ENCODE measurements around the gene PBXIP1. TPM values are rescaled to one million over a fixed set of nuclear protein-coding genes. Genes with fewer than 3 reads are reported as not detected.
A peak's percentile ranks its signal among the peaks of the same experiment; 100 is the strongest.

PBXIP1 gene
- total RNA-seq, 1 donor from 2014 or later: 49.6 TPM

- no peak for TF ChIP-seq CTCF (conservative IDR thresholded peaks at IDR 0.05; ENCODE audit: low read depth, low read length)
- peak overlapping the region; percentile 77 for H3K4me3 ChIP-seq (ENCODE audit: low read depth, low read length)
- DNase-seq (ENCODE audit: low read depth): no peak
Measured at GRCh38 chr1:154962795-154963330, 7.0 kb upstream of the PBXIP1 start.

- no peak for DNase-seq (ENCODE audit: low read depth)
- TF ChIP-seq CTCF (conservative IDR thresholded peaks at IDR 0.05; ENCODE audit: low read depth, low read length): no peak
- H3K4me3 ChIP-seq (ENCODE audit: low read depth, low read length): peak overlapping the region; percentile 77
Measured at GRCh38 chr1:154962156-154962749, 6.4 kb upstream of the PBXIP1 start.

GRCh38 chr1:154961207-154962155 is 5.6 kb upstream of the PBXIP1 start, which contains the start of gene PYGO2:
TSS of gene PYGO2 (minus strand) at chr1:154961782. CDS start at chr1:154961576, 206 bp downstream.
- TF ChIP-seq CTCF (conservative IDR thresholded peaks at IDR 0.05; ENCODE audit: low read depth, low read length): peak; percentile 35
- no peak for DNase-seq (ENCODE audit: low read depth)
- peak within 1 kb of the TSS; percentile 77 for H3K4me3 ChIP-seq (ENCODE audit: low read depth, low read length)

- TF ChIP-seq CTCF (conservative IDR thresholded peaks at IDR 0.05; ENCODE audit: low read depth, low read length): no peak
- DNase-seq (ENCODE audit: low read depth): no peak
Measured at GRCh38 chr1:154960446-154961136, 4.7 kb upstream of the PBXIP1 start.

GRCh38 chr1:154959426-154959780 is 3.5 kb upstream of the PBXIP1 start:
- no peak for DNase-seq (ENCODE audit: low read depth)
- TF ChIP-seq CTCF (conservative IDR thresholded peaks at IDR 0.05; ENCODE audit: low read depth, low read length): no peak

More at GRCh38 chr1:154960446-154961136, 4.7 kb upstream of the PBXIP1 start:
- peak overlapping the region; percentile 77 for H3K4me3 ChIP-seq (ENCODE audit: low read depth, low read length)

GRCh38 chr1:154958681-154959425 is 3.0 kb upstream of the PBXIP1 start:
- no peak for DNase-seq (ENCODE audit: low read depth)
- no peak overlapping the region for H3K4me3 ChIP-seq (ENCODE audit: low read depth, low read length)
- TF ChIP-seq CTCF (conservative IDR thresholded peaks at IDR 0.05; ENCODE audit: low read depth, low read length): no peak

More at GRCh38 chr1:154959426-154959780, 3.5 kb upstream of the PBXIP1 start:
- H3K4me3 ChIP-seq (ENCODE audit: low read depth, low read length): no peak overlapping the region
